AG09319 (cell line): ENCODE data around the gene CTBP1.

Experiments
- DNase-seq: peaks from one replicate; pipeline ENCODE4 v3.0.0-alpha.2; 2010; ENCODE audit warnings: low read depth; ENCODE audit errors: extremely low read depth
- TF ChIP-seq, protein P1 (sequence below): IDR thresholded peaks from 2 replicates; pipeline ENCODE4 v1.5.1; 2011; ENCODE audit warnings: low read depth, mild to moderate bottlenecking, inconsistent platforms, low read length, moderate library complexity

The CTBP1 gene

GRCh38 chr4:1249148-1249730 lies 309 bp upstream of the CTBP1 start:
- DNase-seq, result peak; percentile 74
- TF ChIP-seq, protein P1, sequence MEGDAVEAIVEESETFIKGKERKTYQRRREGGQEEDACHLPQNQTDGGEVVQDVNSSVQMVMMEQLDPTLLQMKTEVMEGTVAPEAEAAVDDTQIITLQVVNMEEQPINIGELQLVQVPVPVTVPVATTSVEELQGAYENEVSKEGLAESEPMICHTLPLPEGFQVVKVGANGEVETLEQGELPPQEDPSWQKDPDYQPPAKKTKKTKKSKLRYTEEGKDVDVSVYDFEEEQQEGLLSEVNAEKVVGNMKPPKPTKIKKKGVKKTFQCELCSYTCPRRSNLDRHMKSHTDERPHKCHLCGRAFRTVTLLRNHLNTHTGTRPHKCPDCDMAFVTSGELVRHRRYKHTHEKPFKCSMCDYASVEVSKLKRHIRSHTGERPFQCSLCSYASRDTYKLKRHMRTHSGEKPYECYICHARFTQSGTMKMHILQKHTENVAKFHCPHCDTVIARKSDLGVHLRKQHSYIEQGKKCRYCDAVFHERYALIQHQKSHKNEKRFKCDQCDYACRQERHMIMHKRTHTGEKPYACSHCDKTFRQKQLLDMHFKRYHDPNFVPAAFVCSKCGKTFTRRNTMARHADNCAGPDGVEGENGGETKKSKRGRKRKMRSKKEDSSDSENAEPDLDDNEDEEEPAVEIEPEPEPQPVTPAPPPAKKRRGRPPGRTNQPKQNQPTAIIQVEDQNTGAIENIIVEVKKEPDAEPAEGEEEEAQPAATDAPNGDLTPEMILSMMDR, result no peak; the same call in 1 of the 2 replicates

DNA sequence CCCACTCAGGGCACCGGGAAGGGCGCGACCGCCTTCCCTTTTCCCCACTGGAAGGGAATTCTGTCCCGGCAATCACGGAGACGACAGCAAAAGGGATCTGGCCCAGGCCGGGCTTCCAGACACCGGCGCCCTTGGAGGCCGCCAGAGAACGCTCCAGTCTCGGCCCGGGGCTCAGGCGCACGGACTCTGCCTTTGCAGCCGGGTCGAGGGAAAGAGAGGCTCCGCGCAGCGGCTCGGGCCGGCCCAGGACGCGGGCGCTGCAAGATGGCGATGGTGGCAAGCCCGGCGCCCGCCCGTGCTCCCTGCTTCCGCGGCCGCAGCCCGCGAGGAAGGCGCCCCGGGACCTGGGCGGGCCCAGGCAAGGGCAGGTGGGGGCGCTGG lies 1.1 kb downstream of the CTBP1 start:
- TF ChIP-seq, protein P1, result no peak
- no peak for DNase-seq

DNA sequence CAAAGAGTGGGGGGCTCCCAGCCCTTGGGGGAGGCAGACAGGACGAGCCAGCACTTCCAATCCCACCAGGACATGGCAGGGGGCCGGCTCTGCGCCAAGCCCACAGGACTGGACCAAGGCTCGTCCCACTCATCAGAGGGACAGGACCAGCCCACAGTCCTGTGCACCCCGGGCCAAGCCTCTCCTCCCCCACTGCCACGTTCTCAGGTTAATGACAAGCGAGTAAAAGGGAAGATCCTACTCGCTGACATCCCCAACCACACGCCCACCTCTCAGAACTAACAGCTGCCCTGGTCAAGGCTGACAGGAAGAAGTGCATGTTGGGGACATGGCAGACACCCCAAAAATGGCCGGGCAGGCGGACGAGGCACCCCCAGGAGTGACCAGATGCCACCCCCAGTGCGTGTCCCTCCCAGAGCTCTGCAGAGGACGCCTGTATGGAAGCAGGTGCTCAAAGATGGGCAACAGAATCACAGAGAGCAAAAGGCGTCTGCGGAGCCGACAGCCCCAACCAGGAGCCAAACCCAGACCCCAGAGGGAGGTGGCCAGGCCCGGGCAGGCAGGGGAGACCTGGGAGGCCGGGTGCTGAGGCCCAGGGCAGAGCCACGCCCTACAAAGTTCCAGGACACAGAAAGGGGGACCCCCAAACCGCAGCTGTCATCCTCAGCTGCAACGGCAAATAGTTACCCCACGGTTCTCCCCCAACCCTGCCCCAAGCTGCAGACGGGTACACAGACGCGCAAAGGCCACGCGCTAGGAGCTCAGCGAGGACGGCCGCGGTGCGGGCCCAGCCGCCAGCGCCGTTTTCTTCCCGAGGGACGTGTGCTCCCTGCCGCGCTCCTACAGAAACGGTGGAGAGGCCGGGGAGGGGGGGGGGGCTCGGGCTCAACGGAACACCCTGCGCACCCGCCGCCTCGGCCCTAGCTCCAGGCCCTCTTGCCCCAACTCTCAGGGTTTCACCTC lies 1.7 kb downstream of the CTBP1 start:
- DNase-seq, result no peak
- TF ChIP-seq, protein P1, result no peak

DNA sequence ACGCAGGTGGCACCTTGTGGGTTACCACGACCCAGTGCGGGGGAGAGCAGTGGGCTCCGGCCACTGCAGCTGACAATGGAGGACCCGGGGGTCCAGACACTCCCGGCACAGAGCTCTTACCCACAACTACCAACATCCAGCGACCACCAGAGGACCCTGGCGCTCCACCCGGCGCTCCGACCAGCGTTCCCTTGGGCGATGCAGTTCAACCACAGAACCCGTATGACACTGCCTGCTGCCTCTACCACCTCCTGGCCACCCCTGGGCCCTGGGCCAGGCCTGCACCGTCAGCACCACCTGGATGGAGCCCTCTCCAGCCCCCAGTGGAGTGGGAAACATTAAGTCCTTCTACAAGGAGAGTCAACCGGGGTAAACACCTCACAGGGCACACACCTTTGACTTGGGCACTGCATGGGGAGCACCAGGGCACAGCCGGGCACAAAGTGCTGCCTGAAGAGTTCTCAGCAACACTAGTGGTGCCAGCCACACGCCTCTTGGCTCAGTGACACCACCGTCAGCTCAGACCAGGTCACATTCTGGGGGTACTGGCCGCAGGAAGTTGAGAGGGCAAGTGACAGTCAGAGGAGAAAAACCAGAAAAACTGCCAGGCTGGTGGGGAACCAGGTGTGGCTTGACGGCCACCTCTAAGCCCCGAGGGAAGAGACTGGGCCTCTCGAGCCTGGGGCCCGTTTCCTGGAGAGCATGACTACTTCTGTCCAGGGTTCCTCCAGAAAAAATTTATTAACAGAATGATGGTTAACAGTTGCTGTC lies 2.6 kb downstream of the CTBP1 start:
- TF ChIP-seq, protein P1, result no peak
- no peak for DNase-seq

DNA sequence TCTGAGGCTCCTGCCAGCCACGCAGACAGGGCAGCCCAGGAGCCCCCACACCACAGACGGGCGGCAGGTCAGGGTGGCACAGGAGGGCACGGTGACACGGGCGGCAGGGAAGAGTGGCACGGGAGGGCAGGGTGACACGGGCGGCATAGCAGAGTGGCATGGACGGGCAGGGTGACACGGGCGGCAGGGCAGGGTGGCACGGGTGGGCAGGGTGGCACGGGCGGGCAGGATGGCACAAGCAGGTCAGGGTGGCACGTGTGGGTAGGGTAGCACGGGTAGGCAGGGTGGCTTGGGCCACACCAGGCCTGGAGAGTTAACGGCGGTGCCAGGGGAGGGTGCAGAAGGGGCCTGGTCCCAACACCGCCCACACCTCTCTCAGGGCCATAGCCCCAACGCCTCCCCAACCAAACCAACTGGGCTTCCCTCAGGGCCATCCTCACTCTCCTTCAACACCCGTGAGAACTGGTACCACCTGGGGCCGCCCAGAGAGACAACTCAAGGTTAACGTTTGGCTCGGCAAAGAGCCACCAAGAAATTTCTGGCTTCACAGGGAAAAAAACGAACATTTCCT lies 3.4 kb downstream of the CTBP1 start:
- DNase-seq, result no peak
- TF ChIP-seq, protein P1, result no peak

DNA sequence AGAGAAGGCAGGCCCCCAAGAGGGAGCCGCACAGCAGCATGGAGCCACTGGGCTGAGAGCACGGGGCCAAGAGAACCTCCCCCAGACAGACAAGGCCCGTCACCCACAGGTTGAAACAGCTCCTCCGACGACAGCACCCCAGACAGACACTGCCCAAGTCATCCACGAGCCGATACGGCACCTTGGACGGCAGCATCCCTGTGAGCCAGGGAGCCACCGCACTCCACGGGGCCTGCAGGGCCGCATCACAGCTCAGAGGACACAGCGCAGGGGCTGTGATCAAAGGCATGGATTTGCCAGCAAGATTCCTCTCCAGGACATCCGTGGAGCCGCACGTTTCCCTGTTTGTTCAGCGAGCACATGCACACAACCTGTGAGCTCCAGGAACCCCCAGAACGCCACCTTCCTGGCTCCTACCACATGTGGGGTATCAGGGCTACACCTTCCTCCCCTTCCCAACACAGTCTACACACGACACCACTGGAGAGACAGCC lies 3.9 kb downstream of the CTBP1 start:
- no peak for DNase-seq
- TF ChIP-seq, protein P1, result no peak
